ENCODE data around the gene ARL16.
A peak's percentile ranks its signal among the peaks of the same experiment; 100 is the strongest.

DNA sequence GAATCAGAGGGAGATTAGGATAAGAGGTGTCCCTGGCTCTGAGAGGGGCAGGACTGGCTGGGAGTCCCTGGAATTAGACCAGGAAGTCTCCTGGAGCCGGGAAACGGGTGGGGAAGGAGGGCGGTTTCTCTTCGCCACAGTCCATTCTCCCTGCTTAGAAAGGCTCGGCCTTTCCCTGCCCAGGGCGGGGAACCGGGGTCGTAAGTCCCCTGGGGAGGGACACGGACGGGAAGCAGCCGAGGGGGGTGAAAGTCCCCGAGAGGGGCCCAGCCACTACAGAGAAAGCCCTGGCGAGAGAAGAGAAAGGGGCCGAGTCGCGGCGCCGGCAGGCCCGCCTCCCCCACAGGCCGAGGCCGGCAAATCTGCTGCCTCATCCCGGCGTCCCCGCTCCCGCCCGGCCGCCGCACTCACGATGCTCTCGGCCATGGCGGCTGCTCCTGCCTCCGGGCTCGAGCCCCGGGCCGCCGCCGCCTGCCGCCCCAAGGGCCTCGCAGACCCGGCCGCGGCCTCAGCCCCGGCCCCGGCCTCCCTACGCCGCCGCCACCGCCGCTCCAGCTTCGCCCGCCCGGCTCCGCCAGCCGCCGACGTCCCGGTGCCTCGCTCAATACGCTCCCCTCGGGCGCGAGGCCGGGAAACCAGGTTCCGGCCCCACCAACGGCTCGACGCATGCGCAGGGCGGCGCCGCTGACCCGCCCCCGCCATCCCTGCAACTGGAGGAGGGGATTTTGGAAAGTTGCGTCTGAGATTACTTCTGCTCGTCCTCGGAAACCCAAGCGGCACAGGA is 46.9 kb downstream of the ARL16 start, which contains the start of the genes NPLOC4 and TSPAN10:
- TF ChIP-seq RAD21 (conservative IDR thresholded peaks at IDR 0.05) (peak; percentile 34), EZH2 (IDR thresholded peaks at IDR 0.05; ENCODE audit: borderline replicate concordance, insufficient read depth, low read length, poor library complexity, severe bottlenecking) (no peak), CTCF (IDR thresholded peaks at IDR 0.05; ENCODE audit: poor library complexity, severe bottlenecking) (no peak), TAF1 (IDR thresholded peaks at IDR 0.05; ENCODE audit: low read depth) (peak; percentile 96), EP300 (conservative IDR thresholded peaks at IDR 0.05; ENCODE audit: poor library complexity, severe bottlenecking) (peak; percentile 69)

Measured in neural cell (in vitro differentiated cells).